Vagina (tissue), 2 donors: ENCODE measurements around the gene FBXL5.

Experiments
- POLR2AphosphoS5 ChIP-seq, 2 donors: sonication (generic); formaldehyde crosslinking; IDR thresholded peaks; one replicate each; pipeline ENCODE4 v1.9.0; 2017; ENCODE audit warnings: antibody characterized with exemption in 2 of 2, mild to moderate bottlenecking in 2 of 2, low read depth in 1 of 2; ENCODE audit not compliant: insufficient read depth in 1 of 2
- TF ChIP-seq, protein P1 (sequence below), 3 experiments: fragments of 450-650 bp in 2 of 3; fragments of 200-600 bp in 1 of 3; sonication (generic) in 1 of 3; IDR thresholded peaks; one replicate each; pipeline ENCODE4 v1.5.1; 2017 to 2019; ENCODE audit warnings: antibody characterized with exemption in 3 of 3, mild to moderate bottlenecking in 2 of 3, moderate library complexity in 2 of 3

DNA sequence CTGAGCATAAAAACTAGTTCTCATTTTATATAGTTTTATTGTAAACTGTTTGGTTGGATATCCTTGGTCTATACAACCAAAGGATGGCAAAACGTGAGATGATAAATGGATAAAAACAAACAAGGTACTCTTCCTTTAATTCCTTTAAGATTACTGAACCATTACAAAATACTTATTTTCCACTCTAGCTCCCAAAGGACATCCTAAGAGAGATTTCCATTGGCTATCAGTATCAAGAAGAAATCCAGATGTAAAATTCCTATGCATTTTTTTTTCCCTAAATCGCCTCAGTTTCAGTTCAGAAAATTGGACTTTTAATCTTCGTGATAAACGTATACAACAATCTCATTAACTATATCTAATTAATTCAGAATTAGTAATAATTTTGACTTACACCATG, 2.3 kb downstream of the FBXL5 start:
- TF ChIP-seq, protein P1, sequence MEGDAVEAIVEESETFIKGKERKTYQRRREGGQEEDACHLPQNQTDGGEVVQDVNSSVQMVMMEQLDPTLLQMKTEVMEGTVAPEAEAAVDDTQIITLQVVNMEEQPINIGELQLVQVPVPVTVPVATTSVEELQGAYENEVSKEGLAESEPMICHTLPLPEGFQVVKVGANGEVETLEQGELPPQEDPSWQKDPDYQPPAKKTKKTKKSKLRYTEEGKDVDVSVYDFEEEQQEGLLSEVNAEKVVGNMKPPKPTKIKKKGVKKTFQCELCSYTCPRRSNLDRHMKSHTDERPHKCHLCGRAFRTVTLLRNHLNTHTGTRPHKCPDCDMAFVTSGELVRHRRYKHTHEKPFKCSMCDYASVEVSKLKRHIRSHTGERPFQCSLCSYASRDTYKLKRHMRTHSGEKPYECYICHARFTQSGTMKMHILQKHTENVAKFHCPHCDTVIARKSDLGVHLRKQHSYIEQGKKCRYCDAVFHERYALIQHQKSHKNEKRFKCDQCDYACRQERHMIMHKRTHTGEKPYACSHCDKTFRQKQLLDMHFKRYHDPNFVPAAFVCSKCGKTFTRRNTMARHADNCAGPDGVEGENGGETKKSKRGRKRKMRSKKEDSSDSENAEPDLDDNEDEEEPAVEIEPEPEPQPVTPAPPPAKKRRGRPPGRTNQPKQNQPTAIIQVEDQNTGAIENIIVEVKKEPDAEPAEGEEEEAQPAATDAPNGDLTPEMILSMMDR (IDR thresholded peaks at IDR 0.05): no peak
- no peak for TF ChIP-seq POLR2AphosphoS5 (IDR thresholded peaks at IDR 0.05; ENCODE audit: insufficient read depth in 1 of 2, low read depth in 1 of 2)
